SIG-M5 (cell line): ENCODE measurements around the gene POLR2L.

ENCODE experiments used
- DNase-seq: peaks from one replicate; lab custom pipeline; 2025; lab: John Stamatoyannopoulos, UW

The POLR2L gene

GRCh38 chr11:826836-827145 lies 15.5 kb downstream of the POLR2L start:
- no peak for DNase-seq

- no peak for DNase-seq
These were observed 16.1 kb downstream of the POLR2L start for GRCh38 chr11:826227-826621.

- no peak for DNase-seq
These were observed 16.7 kb downstream of the POLR2L start for GRCh38 chr11:825366-826226.

- DNase-seq: no peak
These were observed 17.4 kb downstream of the POLR2L start for GRCh38 chr11:824942-825341.

GRCh38 chr11:824292-824880 lies 17.9 kb downstream of the POLR2L start:
- DNase-seq: no peak

- no peak for DNase-seq
These were observed 18.7 kb downstream of the POLR2L start for GRCh38 chr11:823441-824291.

- DNase-seq: no peak
These were observed 20.6 kb downstream of the POLR2L start for GRCh38 chr11:821512-822371.

GRCh38 chr11:820655-821511 lies 21.4 kb downstream of the POLR2L start:
- no peak for DNase-seq

GRCh38 chr11:819943-820649 lies 22.2 kb downstream of the POLR2L start:
- DNase-seq: peak; percentile 37

GRCh38 chr11:819129-819931 lies 23.0 kb downstream of the POLR2L start:
- DNase-seq: no peak

- DNase-seq: no peak
These were observed 23.8 kb downstream of the POLR2L start, which contains the start of gene PNPLA2 for GRCh38 chr11:818396-819128. Gene PNPLA2, plus strand, starts transcription at chr11:818914. Its CDS starts 805 bp downstream, at chr11:819719.

- DNase-seq: no peak
These were observed 25.9 kb downstream of the POLR2L start for GRCh38 chr11:816433-816779.

- no peak for DNase-seq
These were observed 26.5 kb downstream of the POLR2L start for GRCh38 chr11:815675-816432.

- DNase-seq: no peak
These were observed 28.8 kb downstream of the POLR2L start for GRCh38 chr11:813456-814096.

GRCh38 chr11:813072-813455 lies 29.3 kb downstream of the POLR2L start:
- DNase-seq: no peak

- no peak for DNase-seq
These were observed 29.9 kb downstream of the POLR2L start for GRCh38 chr11:812390-812789.

GRCh38 chr11:811446-812245 lies 30.7 kb downstream of the POLR2L start:
- no peak for DNase-seq
